Uterus (tissue), 2 donors: Measurements from ENCODE around the gene ZBTB49.

Source experiments
- CTCF ChIP-seq, 4 experiments: fragments of 200-600 bp in 2 of 4; fragments of 450-650 bp in 2 of 4; sonication (generic) in 2 of 4; IDR thresholded peaks; one replicate each; pipeline ENCODE4 v1.5.1; 2016 to 2019; ENCODE audit warnings: antibody characterized with exemption in 4 of 4, mild to moderate bottlenecking in 2 of 4, moderate library complexity in 1 of 4
- POLR2A ChIP-seq, 2 donors: fragments of 450-650 bp; IDR thresholded peaks; one replicate each; pipeline ENCODE4 v1.6.1; 2016; ENCODE audit warnings: antibody characterized with exemption in 2 of 2, mild to moderate bottlenecking in 1 of 2, moderate library complexity in 1 of 2

DNA sequence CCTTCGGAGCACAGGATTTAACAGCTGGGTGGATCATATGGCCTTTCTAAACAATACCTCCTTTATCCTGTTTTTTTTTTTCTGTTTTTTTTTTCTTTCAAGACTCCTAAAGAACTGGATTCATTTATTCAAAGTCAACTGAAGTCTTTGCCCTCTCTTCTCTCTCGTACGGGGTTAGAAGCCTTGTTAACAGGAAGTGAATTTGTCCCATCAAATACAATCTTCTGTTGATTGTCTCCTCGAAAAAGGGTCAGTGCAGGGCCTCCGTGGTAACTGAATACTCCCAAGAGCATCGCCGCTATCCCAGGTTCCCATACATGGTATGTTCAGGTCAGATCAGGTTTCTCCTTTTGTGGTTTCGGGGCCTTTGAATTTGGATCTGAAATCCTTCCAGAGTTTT lies 40.2 kb upstream of the ZBTB49 start:
- no peak for TF ChIP-seq CTCF (IDR thresholded peaks at IDR 0.05)
- no peak for TF ChIP-seq POLR2A (IDR thresholded peaks at IDR 0.05)
